Measurements from ENCODE around the gene TRAM2.
"Not testable (repeated sequence)": the region's sequence is repeated elsewhere in the genome, so short reads cannot be mapped to it uniquely, and the experiment has no call there.

The TRAM2 gene

DNA sequence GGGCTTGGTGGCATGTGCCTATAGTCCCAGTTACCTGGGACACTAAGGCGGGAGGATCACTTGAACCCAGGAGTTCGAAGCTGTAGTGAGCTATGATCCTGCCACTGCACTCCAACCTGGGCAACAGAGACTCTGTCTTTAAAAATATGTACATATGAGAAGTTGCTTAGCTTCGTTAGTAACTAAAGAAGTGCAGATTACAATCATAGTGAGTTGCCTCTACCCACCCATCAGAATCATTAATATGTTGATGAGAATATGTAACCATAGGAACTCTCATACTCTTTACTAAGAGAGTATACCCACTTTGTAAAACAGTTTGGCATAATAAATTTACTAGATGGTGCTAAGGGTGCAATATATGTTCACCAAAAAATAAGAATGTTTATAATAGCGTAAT lies 102.7 kb downstream of the TRAM2 start:
- no peak for DNase-seq

DNA sequence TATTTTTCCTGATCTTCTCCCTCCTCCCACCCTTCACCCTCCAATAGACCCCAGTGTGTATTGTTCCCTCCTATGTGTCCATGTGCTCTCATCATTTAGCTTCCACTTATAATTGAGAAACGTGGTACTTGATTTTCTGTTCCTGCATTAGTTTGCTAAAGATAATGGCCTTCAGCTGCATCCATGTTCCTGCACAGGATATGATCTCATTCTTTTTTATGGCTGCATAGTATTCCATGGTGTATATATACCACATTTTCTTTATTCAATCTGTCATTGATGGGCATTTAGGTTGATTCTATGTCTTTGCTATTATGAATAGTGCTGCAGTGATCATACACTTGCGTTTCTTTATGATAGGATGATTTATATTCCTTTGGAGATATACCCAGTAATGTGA lies 115.7 kb downstream of the TRAM2 start:
- DNase-seq: not testable (repeated sequence)

DNA sequence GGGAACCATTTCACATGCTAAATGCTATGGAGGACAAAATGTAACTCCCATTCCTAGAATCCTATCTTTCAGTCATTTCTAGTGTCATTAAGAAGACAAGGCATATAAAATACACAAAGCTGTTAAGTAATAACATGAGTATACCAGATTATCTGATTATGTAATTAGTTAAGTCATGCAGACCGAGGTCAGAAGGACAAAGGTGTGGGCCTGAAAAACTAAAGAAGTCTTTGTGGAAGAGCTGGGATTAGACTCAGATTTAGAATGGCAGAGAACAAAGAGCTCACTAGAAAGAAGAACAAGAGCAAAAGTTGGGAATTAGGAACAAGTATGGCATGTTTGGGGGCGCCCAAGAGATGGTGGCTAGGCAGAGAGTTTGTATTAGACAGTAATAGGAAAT lies 119.8 kb downstream of the TRAM2 start:
- DNase-seq: no peak

DNA sequence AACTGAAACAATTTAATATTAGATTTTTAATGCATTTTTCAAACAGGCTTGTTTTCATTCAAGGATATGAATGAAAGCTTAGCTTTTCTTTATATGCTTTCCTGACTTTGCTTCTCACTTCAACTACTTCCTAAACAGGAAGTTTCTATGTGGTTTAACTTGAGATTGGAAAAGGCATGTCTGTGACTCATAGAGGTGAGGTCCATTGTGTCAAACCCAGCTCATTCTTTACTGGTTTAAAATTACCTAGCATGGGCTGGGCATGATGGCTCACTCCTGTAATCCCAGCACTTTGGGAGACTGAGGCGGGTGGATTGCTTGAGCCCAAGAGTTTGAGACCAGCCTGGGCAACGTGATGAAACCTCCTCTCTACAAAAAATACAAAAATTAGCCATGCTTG lies 122.3 kb downstream of the TRAM2 start:
- DNase-seq: no peak
